GM19452 (cell line): ENCODE measurements around the gene FBRSL1.
A peak's percentile ranks its signal among the peaks of the same experiment; 100 is the strongest.

Experiments used
- ATAC-seq: cut with Tn5 transposase; IDR thresholded peaks from one replicate; pipeline ENCODE4 v1.9.1; 2021; ENCODE audit not compliant: unreplicated experiment

FBRSL1 gene

DNA sequence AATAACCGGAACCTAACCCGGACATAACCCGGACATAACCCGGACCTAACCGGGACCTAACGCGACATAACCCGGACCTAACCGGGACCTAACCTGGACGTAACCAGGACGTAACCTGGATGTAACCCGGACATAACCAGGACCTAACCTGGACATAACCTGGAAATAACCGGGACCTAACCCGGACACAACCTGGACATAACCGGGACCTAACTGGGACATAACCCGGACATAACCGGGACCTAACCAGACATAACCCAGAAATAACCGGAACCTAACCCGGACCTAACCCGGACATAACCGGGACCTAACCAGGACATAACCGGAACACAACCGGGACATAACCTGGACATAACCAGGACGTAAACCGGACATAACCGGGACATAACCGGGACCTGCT lies 6.7 kb upstream of the FBRSL1 start:
- no peak for ATAC-seq

DNA sequence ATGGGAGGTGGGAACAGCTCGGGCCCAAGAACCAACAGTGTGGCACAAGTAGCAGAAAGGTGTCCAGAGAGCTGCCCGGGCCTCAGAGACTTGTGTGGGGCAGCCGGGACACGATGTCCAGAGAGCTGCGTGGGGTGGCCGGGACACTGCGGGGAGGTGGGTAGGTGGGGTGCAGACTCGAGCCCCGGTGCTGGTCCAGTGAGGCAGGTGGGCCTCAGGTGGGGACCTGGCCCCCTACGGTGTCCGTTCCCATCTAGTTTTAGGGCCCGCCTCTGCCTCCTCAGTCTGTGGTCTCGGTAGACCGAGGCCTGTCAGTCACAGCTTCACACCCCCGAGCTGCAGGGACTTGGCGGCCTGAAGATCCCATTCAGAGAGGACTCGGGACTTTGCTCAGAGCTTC lies 6.3 kb upstream of the FBRSL1 start:
- ATAC-seq: no peak

DNA sequence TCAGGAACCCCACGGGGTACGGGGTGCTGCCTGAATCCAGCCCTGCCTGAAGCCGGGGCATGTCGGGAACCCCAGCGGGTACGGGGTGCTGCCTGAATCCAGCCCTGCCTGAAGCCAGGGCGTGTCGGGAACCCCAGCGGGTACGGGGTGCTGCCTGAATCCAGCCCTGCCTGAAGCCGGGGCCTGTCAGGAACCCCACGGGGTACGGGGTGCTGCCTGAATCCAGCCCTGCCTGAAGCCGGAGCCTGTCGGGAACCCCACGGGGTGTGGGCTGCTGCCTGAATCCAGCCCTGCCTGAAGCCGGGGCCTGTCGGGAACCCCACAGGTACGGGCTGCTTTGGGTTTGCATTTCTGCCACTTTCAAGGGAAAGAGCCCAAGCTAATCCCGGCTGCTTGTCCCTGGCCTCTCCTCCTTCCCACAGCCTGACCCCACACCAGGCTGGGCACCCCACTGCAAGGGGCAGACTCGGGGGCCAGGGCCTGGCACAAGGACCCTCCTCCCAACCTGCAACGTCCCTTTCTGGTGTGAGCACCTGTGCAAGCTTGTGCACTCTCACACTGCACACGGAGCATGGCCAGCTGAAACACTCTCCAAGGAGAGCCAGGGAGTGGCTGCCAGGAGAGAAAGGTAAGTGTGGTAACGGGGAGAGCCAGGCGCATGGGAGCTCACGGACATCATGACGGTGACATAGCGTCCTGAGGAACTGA lies 5.6 kb upstream of the FBRSL1 start:
- ATAC-seq: no peak

DNA sequence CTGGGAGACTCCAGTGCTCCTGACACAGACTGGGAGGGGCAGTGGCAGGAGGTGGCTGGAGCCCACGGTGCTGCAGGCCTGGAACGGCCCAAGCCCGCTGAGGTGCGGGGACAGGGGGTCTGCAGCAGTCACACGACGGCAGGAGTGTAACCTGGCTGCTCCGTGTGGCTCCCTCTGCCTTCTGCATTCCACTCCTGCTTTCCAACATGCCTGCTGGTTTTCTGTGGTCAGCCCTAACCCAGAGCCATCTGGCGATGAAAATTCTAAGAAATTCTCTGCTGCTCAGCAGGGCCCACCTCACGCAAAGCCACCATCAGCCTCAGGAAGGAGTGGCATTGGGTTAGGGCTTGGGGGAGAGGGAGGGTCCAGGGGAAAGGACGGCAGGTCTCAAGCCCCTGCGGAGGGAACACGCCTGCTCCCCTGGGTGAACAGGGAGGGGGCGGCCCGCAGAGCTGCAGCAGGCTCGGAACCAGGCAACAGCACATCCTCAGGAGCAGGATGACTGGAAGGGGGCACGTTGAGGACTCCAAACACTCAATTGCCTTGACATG lies 5.0 kb upstream of the FBRSL1 start:
- ATAC-seq: no peak

DNA sequence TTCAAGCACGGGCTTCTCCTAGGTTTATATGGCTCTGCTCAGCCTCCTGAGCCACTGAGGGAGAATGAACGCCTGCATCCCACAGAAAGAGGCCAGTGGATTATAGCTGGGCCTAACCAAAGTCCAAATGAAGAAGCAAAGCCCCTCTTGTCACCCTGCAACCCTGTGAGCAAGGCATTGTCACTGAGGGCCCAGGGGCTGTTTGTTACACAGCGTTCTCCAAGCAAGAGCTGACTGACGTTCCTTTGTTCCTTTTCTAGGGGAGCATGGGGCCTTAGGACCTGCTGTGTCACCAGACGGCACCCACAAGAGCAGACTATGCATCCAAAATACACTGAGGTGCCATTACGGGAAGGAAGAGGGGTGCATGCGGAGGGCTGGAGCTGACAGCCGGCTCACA lies 4.3 kb upstream of the FBRSL1 start:
- ATAC-seq: no peak

DNA sequence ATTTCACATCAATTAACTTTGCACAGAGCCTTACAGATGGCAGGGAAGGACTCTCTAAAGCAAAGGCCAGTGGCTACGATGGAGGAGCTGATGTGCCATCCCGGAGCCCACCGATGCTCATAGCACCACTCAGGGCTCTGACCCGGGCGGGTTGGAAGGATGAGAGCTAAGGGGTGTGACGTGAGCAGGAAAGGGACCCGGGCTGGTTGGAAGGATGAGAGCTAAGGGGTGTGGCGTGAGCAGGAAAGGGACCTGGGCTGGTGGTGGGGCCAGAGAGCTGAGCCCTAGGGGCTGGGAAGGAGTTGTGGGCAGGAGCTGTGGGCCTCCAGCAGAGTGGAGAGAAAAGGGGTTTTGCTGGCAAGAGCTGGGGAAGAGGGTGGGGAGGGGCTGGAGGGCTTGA lies 3.8 kb upstream of the FBRSL1 start:
- ATAC-seq: no peak

DNA sequence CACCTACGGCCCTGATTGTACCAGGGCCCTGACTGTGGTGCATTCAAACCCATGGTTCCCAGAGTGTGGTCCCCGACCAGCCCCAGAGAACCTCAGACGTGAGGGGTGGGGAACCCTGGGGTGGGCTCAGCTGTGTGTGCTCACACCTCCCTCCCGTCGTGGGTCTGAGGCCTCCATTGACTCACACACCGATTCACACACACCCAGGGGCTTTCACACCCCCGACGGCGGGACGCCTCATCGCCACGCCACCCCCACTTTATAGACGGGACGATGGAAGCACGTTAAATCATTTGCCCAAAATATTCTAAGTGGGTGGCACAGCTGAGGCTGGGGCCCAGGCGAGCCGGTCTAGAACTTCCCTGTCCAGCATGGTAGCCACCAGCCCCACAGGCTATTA lies 3.4 kb upstream of the FBRSL1 start:
- ATAC-seq: no peak

DNA sequence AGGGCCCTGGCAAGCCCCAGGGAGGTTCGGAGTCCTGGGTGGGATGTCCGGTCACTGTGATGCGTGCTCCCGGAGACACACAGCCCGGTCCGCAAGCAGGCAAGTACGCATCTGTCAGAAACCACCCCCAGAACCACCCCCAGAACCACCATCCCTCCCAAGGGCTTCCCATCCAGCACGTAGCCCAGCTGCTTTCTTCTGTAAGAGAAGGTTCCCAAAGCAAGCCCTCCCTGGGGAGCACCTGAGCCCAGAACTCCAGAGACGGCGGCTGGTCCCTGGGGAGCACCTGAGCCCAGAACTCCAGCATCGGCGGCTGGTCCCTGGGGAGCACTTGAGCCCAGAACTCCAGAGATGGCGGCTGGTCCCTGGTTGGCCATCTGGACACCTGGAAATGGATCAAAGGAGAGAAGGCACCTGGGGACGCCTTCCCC lies 2.6 kb upstream of the FBRSL1 start:
- no peak for ATAC-seq

DNA sequence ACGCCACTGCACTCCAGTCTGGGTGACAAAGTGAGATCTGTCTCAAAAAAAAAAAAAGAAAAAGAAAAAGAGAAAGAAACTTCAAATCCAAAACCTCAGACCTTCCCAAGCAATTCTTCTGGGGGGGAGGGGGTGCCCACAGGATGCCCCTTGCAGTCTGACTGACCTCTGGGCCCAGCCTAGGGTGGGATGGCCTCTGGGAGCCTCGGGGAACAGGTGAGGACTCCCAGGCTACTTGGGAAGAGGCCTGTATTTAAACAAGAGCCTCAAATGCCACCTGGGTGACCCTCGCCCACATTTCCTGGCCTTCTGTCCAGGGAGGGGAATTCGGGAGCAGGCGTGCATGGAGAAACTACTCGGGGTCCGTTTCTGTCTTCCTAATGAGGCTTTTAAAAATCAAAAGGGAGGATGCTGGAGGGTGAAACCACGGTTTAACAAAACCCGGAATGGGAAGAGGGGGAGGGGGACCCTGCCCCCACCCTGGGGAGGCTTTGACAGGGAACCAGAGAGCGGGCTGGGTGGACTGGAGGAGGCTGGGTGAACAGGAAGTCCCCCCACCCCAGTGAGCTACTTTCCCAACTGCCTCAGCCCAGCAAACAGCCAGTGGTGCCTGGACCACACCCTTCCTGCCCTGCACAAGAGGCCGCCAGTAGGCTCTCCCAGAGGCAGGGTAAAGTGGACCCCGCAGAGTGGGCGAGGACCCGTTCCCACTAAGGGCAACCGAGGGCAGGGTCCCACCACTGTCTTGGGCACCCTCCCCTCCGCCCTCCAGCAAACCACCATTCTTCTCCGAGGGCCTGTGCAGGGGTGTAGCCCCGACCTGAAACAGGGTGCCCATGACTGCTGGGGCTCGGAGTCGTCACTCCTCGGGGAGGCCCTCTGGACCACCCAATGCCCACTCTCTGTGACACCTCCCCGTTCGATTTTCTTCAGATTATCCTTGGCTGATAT lies 1.5 kb upstream of the FBRSL1 start:
- no peak for ATAC-seq

DNA sequence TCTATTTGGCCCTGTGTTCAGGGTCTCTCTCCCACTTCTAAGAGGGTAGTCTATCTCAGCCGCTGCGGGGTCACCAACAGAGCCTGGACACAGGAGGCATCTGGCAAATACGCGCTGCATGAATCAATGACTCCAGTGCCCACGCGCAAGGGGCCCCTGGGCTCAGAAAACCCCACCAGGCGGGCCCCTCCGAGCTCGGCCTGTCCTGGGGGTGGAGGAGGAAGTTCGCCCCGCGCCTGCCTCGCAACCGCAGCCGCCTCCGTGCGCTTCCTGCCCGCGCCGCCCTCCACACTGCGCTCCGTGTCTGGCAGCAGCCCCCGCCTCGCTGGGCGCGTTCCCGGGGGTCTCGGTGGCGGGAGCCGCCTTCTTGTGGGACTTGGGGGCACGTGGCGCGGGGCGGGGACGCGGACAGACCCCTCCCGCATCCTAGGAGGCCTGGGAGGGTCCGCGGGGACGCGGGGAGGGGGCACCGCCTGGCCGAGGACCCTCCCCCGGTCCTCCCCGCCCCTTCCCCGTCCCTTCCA lies 811 bp upstream of the FBRSL1 start:
- peak; percentile 37 for ATAC-seq

DNA sequence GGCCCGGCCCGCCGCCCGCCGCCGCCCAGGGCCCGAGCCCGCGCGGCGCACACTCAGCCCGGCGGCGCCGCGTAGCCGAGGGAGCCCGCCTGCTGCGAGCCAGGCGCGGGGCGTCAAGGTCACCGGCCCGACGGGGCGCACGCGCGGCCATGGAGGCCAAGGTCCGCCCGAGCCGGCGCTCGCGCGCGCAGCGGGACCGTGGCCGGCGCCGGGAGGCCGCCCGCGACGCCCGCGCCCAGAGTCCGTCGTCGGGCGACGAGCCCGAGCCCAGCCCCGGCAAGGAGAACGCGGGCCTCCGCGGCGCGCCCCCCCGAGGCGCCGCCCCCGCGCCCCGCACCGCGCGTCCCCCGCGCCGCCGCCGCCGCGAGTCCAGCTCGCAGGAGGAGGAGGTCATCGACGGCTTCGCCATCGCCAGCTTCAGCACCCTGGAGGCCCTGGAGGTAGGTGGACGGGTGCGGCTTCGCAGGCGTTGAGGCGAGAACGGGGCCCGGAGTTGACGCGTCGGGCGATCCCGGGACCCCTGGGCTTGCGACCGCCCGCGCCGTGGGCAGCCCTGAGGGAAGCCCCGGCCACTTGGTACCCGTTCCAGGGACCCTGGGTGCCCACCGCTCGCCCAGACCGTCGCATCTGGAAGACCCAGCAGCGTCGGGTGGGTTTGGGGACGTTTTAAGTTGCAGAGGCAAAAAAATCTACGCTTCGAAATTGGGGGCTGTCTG lies 629 bp downstream of the FBRSL1 start:
- no peak for ATAC-seq

DNA sequence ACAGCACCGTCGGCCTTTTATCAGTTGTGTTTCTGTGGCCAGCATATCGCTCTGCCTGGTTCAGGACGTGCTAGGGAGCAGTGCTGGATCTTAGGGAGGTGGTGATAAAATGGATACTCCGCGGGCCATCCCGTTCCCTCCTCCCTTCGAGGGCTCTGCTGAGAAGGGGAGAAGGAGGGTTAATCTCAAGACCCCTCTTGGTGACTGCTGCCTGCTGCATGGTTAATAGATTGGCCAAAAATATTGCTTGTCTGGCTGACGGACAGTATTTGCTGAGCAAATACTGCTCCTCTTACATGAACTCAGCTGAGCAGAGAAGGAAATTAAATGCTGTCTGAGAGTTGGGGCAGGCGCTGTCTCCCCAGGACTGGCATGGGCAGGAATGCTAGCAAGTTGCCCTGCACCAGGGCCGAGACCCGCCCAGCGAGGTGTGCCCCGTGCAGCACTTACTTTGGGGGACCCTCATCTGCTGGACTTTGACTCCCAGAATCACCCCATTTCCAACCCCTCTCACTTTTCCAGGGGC lies 1.2 kb downstream of the FBRSL1 start:
- no peak for ATAC-seq

DNA sequence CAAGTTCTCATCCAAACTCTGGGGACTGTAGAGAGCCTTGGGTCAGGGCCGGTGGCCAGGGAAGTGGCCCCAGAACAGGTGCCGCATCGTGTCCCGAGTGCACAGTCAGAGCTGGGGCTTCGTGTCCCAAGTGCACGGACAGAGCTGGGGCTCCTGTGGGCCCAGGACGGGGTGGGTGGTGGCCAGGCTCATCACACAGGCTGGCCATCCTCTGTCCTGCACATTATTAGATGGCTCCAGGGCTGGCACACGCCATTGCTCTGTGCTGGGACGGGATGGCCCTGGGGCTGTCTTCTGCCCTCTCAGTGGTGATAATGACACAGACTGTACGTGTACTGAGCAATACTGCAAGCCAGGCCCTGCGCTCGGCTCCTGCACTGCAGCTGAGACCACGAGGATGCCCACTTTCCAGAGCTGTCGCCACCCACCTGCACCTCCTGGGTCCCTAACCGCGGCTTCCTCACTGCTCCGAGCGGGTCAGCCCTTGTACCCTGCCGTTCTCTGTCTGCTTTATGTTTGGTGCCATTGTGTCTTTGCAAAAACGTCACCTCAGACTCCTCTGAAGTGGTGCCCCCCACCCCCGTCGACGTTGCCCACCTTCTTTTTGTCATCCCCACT lies 1.9 kb downstream of the FBRSL1 start:
- no peak for ATAC-seq

DNA sequence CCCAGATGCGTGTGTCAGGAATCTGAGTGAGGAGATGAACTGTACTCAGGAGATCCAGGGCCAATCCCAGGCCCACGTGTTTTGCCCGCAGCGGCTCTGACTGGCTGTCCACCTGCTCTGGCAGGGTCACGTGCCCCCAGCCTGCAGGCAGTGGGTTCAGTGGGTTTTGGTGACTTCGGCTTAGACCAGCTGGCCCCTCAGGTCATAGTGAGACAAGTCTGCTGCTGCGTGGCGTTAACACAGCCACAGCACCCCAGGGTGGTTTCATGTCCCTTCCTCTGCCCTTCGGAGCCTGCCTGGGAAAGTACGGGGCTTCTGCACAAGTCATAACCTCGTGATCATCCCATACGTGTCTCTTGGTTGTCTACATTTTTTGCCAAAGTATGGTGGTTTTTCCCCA lies 2.6 kb downstream of the FBRSL1 start:
- ATAC-seq: peak; percentile 39

DNA sequence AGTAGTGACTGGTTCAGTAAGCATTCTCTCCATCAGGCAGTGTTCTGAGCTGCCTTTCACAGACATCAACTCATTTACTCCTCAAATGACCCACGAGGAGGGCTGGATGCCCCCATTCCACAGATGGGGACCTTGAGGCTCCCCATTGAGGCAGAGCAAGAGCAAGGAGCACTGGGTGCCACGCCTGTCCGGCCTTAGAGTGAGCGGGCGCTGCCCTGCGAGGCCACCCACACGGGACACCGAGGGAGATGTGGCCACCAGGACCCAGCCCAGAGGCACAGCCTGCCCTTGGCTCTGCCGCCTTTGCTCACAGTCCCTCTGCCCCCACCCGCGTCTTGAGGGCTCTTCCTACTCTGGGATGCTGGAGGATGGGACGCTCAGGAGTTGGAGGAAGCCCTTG lies 3.0 kb downstream of the FBRSL1 start:
- no peak for ATAC-seq

DNA sequence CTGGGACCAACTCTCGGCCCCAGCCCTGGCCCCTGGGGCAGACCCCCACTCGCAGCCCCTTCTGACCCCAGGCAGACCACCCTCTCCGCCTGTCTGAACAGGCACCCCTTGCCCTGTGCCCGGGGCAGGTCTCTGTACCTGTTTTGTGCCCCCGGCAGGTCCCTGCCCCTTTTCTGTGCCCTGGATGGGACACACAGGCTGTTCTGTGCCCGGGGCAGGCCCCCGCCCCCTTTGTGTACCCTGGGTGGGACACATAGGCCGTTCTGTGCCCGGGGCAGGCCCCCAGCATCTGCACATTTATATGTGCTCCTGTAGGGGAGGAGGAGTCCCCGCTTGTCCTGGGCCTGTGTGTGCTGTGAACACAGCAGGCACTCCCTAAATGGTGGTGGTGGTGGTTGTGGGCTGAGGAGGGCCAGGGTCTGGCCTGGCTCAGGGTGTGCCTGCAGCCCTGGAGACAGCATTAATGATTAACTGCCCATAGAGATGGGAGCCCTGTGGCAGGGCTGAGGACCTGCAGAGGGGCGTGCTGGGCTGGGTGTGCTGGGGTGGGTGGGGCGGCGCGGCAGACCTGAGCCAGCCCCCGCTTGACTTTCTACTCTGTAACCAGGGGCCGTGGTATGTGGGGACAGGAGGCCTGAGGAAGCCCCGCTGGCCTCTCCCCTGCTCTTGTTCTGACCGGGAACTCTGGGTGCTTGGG lies 3.7 kb downstream of the FBRSL1 start:
- no peak for ATAC-seq

DNA sequence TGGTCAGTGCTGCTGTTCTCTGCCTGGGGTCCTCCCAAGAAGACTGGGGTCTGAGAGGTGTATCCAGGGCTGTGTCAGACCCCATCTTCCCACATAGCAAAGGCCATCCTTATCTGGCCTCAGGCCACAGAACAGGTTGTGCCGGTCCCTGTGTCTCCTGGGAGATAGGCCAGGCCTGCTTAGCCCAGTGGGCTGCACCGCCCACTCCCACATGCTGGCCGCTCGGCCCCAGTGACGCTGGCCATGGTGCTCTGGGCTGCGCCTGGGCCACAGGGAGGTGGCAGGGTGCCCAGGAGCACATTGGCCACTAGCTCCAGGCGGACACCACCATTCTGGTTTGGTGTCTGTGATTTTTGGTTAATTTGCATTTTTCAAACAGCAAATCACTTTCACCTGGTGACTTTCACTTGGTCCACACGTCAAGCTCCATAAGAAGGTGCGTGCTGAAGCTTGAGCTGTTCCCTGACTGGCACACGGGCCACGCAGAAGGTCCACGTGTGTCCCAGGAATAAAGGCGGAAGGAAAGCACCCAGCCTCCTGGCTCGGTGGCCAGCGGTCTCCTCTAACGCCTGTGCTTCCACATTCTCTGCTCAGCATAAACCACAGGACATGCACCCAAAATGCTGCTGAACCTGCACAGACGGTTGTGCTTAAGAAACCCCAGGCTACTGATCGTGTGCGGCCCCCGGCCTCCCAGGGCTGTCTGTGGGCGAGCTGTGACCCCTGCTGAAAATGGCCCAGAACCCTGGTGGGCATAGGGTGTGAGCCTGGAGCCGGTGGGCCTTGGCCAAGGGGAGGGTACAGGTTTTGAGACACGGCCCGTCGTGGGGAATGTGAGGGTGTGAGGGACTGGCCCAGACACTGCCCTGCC lies 4.6 kb downstream of the FBRSL1 start:
- no peak for ATAC-seq

DNA sequence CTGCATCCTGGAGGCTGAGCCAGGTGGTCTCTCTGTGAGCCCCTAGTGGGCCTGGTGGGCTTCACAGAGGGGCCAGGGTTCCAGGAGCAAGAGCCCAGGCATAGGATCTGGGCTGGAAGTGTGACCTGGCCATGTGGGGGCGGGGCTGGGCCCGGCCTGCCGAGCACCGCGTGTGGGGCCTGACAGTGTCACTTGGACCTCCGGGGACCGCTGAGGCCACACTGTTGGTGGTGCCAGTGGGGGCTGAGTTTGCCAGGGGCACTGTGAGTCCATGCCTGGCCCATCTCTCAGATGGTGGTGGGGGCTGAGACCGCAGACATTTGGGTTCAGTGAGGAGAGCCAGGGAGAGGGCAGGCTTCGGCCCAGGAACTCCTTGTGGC lies 5.2 kb downstream of the FBRSL1 start:
- ATAC-seq: no peak
